GM23248 (cell line): ENCODE results near the gene SH3RF3. TPM values are rescaled to one million over a fixed set of nuclear protein-coding genes. Genes with fewer than 3 reads are reported as not detected.
A peak's percentile ranks its signal among the peaks of the same experiment; 100 is the strongest.

ENCODE experiments used
- DNase-seq: peaks from one replicate; pipeline ENCODE4 v3.0.0-alpha.2; 2015
- H2AFZ ChIP-seq: fragments of 200-600 bp; sonication (generic); 2 replicates; pipeline ENCODE4 v1.6.1; 2016; ENCODE audit warnings: antibody characterized with exemption
- H3F3A ChIP-seq: fragments of 200-600 bp; sonication (generic); 2 replicates; pipeline ENCODE4 v1.6.1; 2016; ENCODE audit warnings: mild to moderate bottlenecking, antibody characterized with exemption, mixed run types; ENCODE audit not compliant: insufficient read depth
- H3K27ac ChIP-seq: fragments of 200-600 bp; sonication (generic); 2 replicates; pipeline ENCODE4 v1.5.1; 2016; ENCODE audit warnings: mild to moderate bottlenecking
- H3K27me3 ChIP-seq: fragments of 200-600 bp; sonication (generic); replicated peaks from 2 replicates; pipeline ENCODE4 v1.6.1; 2016; ENCODE audit warnings: mild to moderate bottlenecking; ENCODE audit not compliant: insufficient read depth
- H3K36me3 ChIP-seq: fragments of 200-600 bp; sonication (generic); 2 replicates; pipeline ENCODE4 v1.6.1; 2016; ENCODE audit warnings: low read depth, mild to moderate bottlenecking
- H3K4me1 ChIP-seq: fragments of 200-600 bp; sonication (generic); 2 replicates; pipeline ENCODE4 v1.6.1; 2016; ENCODE audit warnings: mild to moderate bottlenecking; ENCODE audit not compliant: insufficient read depth
- H3K4me2 ChIP-seq: fragments of 200-600 bp; sonication (generic); one replicate; pipeline ENCODE4 v1.6.1; 2016; ENCODE audit warnings: mild to moderate bottlenecking; ENCODE audit not compliant: unreplicated experiment
- H3K4me3 ChIP-seq: fragments of 200-600 bp; sonication (generic); 2 replicates; pipeline ENCODE4 v1.5.1; 2016; ENCODE audit warnings: mild to moderate bottlenecking
- H3K79me2 ChIP-seq: fragments of 200-600 bp; sonication (generic); 2 replicates; pipeline ENCODE4 v1.6.1; 2016; ENCODE audit warnings: mild to moderate bottlenecking; ENCODE audit not compliant: insufficient read depth
- H3K9ac ChIP-seq: fragments of 200-600 bp; sonication (generic); 2 replicates; pipeline ENCODE4 v1.6.1; 2016; ENCODE audit warnings: mild to moderate bottlenecking
- H3K9me2 ChIP-seq: fragments of 200-600 bp; sonication (generic); 2 replicates; pipeline ENCODE4 v1.6.1; 2016; ENCODE audit warnings: mixed run types, mild to moderate bottlenecking, moderate library complexity; ENCODE audit not compliant: insufficient read depth
- H3K9me3 ChIP-seq: fragments of 200-600 bp; sonication (generic); one replicate; pipeline ENCODE4 v1.6.1; 2017; ENCODE audit warnings: low read depth
- H4K20me1 ChIP-seq: fragments of 200-600 bp; sonication (generic); 2 replicates; pipeline ENCODE4 v1.6.0; 2016; ENCODE audit not compliant: insufficient read depth
- EZH2 ChIP-seq: fragments of 200-600 bp; sonication (generic); IDR thresholded peaks from 2 replicates; pipeline ENCODE4 v1.6.1; 2018; ENCODE audit warnings: antibody characterized with exemption, mild to moderate bottlenecking; ENCODE audit not compliant: insufficient read depth, poor library complexity, severe bottlenecking
- EZH2phosphoT487 ChIP-seq: fragments of 200-600 bp; sonication (generic); IDR thresholded peaks from 2 replicates; pipeline ENCODE4 v1.6.1; 2018; ENCODE audit warnings: antibody characterized with exemption, moderate library complexity, mild to moderate bottlenecking, low read depth; ENCODE audit not compliant: insufficient read depth
- WGBS, 2 experiments: methylation state at CpG; one replicate each; pipeline ENCODE4 v1.1.6; 2015 to 2017; ENCODE audit warnings: low lambda C conversion rate in 2 of 2, low coverage in 1 of 2; ENCODE audit errors: missing lambda C conversion rate in 2 of 2; 5-methylcytosine and 5-hydroxymethylcytosine counted together
- in situ Hi-C: fragments of 300-500 bp; cut with MboI; formaldehyde crosslinking; loops from 2 replicates; pipeline ENCODE4 v1.15.0; 2020
- polyA plus RNA-seq: library from polyadenylated mRNA; unstranded; fragments of >200 nt; fragmentation: Nextera tagmentation; extraction: Ambion mirVana; gene quantifications from 2 replicates; pipeline ENCODE4 v1.2.1, GENCODE V29; 2016
- total RNA-seq: library from RNA; depleted of rRNA; stranded (reverse); fragments of >200 nt; shearing (Covaris generic); gene quantifications from 2 replicates; pipeline ENCODE4 v1.2.3, GENCODE V29; 2014

SH3RF3 gene
- total and polyA plus RNA-seq, 2 experiments from 2014 or later: 1.5 to 5.2 TPM

- Histone ChIP-seq H3F3A (no peaks in the 10 kb centered on the region), H3K79me2 (no peaks in the 10 kb centered on the region), H4K20me1 (no peaks in the 10 kb centered on the region), H3K4me2 (no peak overlapping the region), H3K4me3 (no peak overlapping the region), H3K27me3 (peaks cover 23% of the 10 kb centered on the region), H3K36me3 (no peaks in the 10 kb centered on the region), H3K4me1 (no peaks in the 10 kb centered on the region), H3K9ac (no peak overlapping the region), H2AFZ (no peak overlapping the region), H3K9me2 (no peaks in the 10 kb centered on the region), H3K9me3 (no peaks in the 10 kb centered on the region), H3K27ac (no peak overlapping the region)
- no peak for DNase-seq
- TF ChIP-seq EZH2 (no peak), EZH2phosphoT487 (no peak)
- WGBS, 2 experiments: 68% methylated on average over 11 of the region's 11 CpGs
- in situ Hi-C loops: no loop called here
Observed at GRCh38 chr2:109087055-109087663, 41.8 kb upstream of the SH3RF3 start.

GRCh38 chr2:109089602-109090300, 39.3 kb upstream of the SH3RF3 start:
- H3K36me3 ChIP-seq: no peaks in the 10 kb centered on the region
- H3K4me2 ChIP-seq: no peak overlapping the region
- peak; percentile 54 for DNase-seq
- H3K4me1 ChIP-seq: no peaks in the 10 kb centered on the region
- peaks cover 5% of the 10 kb centered on the region for H3K27me3 ChIP-seq
- H2AFZ ChIP-seq: no peak overlapping the region
- WGBS, 2 experiments: 64 to 75% methylated on average over 4 of the region's 4 CpGs
- no peaks in the 10 kb centered on the region for H3K79me2 ChIP-seq
- H3K9ac ChIP-seq: no peak overlapping the region
- H3K9me3 ChIP-seq: no peaks in the 10 kb centered on the region
- no peaks in the 10 kb centered on the region for H3F3A ChIP-seq
- H4K20me1 ChIP-seq: no peaks in the 10 kb centered on the region
- H3K4me3 ChIP-seq: no peak overlapping the region
- in situ Hi-C loops: no loop called here
- TF ChIP-seq EZH2: no peak
- no peak for TF ChIP-seq EZH2phosphoT487
- no peaks in the 10 kb centered on the region for H3K9me2 ChIP-seq
- H3K27ac ChIP-seq: no peak overlapping the region

DNA sequence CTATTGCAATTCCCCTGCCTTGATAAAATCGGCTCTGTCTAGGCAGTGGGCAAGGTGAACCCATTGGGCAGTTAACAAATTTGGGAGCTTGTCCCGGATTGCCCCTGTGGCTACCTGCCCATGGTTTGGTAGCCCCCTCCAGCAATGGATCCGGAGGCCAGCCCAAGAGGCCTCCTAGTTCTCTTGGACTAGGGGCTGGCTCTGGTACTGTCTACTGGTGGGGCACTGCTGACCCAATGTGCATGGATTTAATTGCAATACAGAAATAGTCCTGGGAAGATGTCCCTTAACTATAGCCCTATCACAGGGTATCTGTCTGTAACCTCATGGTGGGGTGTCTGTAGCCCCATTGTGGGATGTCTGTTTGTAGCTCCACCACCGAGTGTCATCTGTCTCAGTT, 37.5 kb upstream of the SH3RF3 start:
- Histone ChIP-seq H3K9me3 (no peaks in the 10 kb centered on the region), H2AFZ (no peak overlapping the region), H3K9me2 (no peaks in the 10 kb centered on the region), H3K79me2 (no peaks in the 10 kb centered on the region), H3K27me3 (peaks cover 9% of the 10 kb centered on the region; the same call in 1 of the 2 replicates), H3K4me2 (no peak overlapping the region), H3K4me3 (no peak overlapping the region), H3F3A (no peaks in the 10 kb centered on the region), H4K20me1 (no peaks in the 10 kb centered on the region), H3K4me1 (no peaks in the 10 kb centered on the region), H3K36me3 (no peaks in the 10 kb centered on the region), H3K27ac (no peak overlapping the region), H3K9ac (no peak overlapping the region)
- TF ChIP-seq EZH2phosphoT487 (no peak), EZH2 (no peak)
- DNase-seq: no peak
- in situ Hi-C loops: no loop called here
- WGBS, 2 experiments: 51 to 53% methylated on average over 4 of the region's 4 CpGs

DNA sequence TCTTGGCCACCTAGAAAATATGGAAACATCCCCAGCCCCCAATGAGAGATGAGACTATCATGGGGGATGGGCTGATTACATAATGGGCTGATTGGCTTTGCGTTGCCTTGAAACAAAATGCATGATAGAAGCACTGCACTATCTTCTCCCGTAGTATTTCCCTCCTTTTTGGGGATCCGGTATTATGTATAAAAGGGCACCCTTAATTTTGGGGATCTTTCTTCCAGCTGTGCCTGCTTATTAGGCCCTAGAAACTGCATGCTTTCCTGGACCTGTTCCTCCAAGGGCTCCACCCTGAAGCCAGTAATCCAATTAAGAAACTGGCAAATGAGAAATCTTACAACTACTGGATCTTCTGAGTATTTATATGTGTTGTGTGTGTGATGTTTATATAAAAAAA, 34.9 kb upstream of the SH3RF3 start:
- no peak overlapping the region for H3K4me2 ChIP-seq
- no peaks in the 10 kb centered on the region for H3K79me2 ChIP-seq
- in situ Hi-C loops: no loop called here
- no peak overlapping the region for H3K4me3 ChIP-seq
- no peaks in the 10 kb centered on the region for H4K20me1 ChIP-seq
- no peak for DNase-seq
- H3F3A ChIP-seq: no peaks in the 10 kb centered on the region
- peaks cover 20% of the 10 kb centered on the region; the same call in 1 of the 2 replicates for H3K27me3 ChIP-seq
- H3K27ac ChIP-seq: no peak overlapping the region
- peaks cover 6% of the 10 kb centered on the region; the same call in 1 of the 2 replicates for H3K4me1 ChIP-seq
- H3K36me3 ChIP-seq: no peaks in the 10 kb centered on the region
- TF ChIP-seq EZH2phosphoT487 (no peak), EZH2 (no peak)
- H3K9ac ChIP-seq: no peak overlapping the region
- no peak overlapping the region for H2AFZ ChIP-seq
- WGBS, 2 experiments: 41 to 44% methylated on average over 3 of the region's 3 CpGs
- H3K9me2 ChIP-seq: no peaks in the 10 kb centered on the region
- H3K9me3 ChIP-seq: no peaks in the 10 kb centered on the region
